SK-N-SH (cell line): Measurements from ENCODE around the gene HDAC4. TPM values are rescaled to one million over a fixed set of nuclear protein-coding genes. Genes with fewer than 3 reads are reported as not detected.

ENCODE experiments used
- CTCF ChIA-PET: fragments of 300-600, 350-600 bp; formaldehyde crosslinking; extraction: SDS; loops from one replicate; lab custom pipeline; 2021; lab: Yijun Ruan, JAX
- POLR2A ChIA-PET: fragments of 350-600 bp; sonication (Branson Sonifier 250); formaldehyde crosslinking; extraction: SDS; loops from one replicate; lab custom pipeline; 2020; ENCODE audit warnings: antibody characterized with exemption, inconsistent platforms; lab: Yijun Ruan, JAX
- DNase-seq: peaks from one replicate; pipeline ENCODE4 v3.0.0; 2012
- H2AFZ ChIP-seq: fragments of 200-600 bp; sonication (generic); 2 replicates; pipeline ENCODE4 v1.8.1; 2016; ENCODE audit warnings: antibody characterized with exemption, mild to moderate bottlenecking, low read depth
- H3F3A ChIP-seq: fragments of 200-600 bp; sonication (generic); replicated peaks from 2 replicates; pipeline ENCODE3; 2016; ENCODE audit warnings: antibody characterized with exemption, mild to moderate bottlenecking; ENCODE audit not compliant: insufficient read depth
- H3K27ac ChIP-seq, 2 experiments: fragments of 200-500 bp in 1 of 2; fragments of 200-600 bp in 1 of 2; sonication (Bioruptor generic) in 1 of 2; sonication (generic), shearing (Covaris generic) in 1 of 2; 2 replicates each; pipeline versions ENCODE4 v1.5.1 to v1.6.1; 2014 to 2016; ENCODE audit warnings: low read depth in 2 of 2, inconsistent platforms in 1 of 2, low read length in 1 of 2, mild to moderate bottlenecking in 1 of 2, mixed read lengths in 1 of 2
- H3K27me3 ChIP-seq: fragments of 200-600 bp; sonication (generic), shearing (Covaris generic); 2 replicates; pipeline ENCODE4 v1.6.1; 2016; ENCODE audit warnings: mixed run types; ENCODE audit not compliant: insufficient read depth
- H3K36me3 ChIP-seq, 2 experiments: fragments of 200-500 bp in 1 of 2; fragments of 200-600 bp in 1 of 2; sonication (Bioruptor generic) in 1 of 2; sonication (generic) in 1 of 2; replicated peaks in 1 of 2; 2 replicates each; pipeline versions ENCODE3 to v1.5.1; 2014 to 2016; ENCODE audit warnings: low read length in 1 of 2, mild to moderate bottlenecking in 1 of 2; ENCODE audit not compliant: insufficient read depth in 2 of 2, control insufficient read depth in 1 of 2
- H3K4me1 ChIP-seq, 2 experiments: fragments of 200-500 bp in 1 of 2; fragments of 200-600 bp in 1 of 2; sonication (Bioruptor generic) in 1 of 2; sonication (generic), shearing (Covaris generic) in 1 of 2; 2 replicates each; pipeline versions ENCODE4 v1.5.1 to v1.6.1; 2014 to 2016; ENCODE audit warnings: low read depth in 1 of 2, low read length in 1 of 2, mixed run types in 1 of 2; ENCODE audit not compliant: insufficient read depth in 2 of 2, control insufficient read depth in 1 of 2
- H3K4me2 ChIP-seq: fragments of 200-600 bp; sonication (generic), shearing (Covaris generic); 2 replicates; pipeline ENCODE4 v1.6.1; 2017; ENCODE audit warnings: mixed run types
- H3K4me3 ChIP-seq, 2 experiments: fragments of 200-500 bp in 1 of 2; fragments of 200-600 bp in 1 of 2; sonication (Bioruptor generic) in 1 of 2; sonication (generic), shearing (Covaris generic) in 1 of 2; 2 replicates each; pipeline versions ENCODE4 v1.5.1 to v1.8.1; 2014 to 2016; ENCODE audit warnings: low read depth in 2 of 2, inconsistent platforms in 1 of 2, low read length in 1 of 2, mild to moderate bottlenecking in 1 of 2, mixed read lengths in 1 of 2, moderate library complexity in 1 of 2
- H3K79me2 ChIP-seq: fragments of 200-600 bp; sonication (generic); 2 replicates; pipeline ENCODE4 v1.8.1; 2017; ENCODE audit warnings: mild to moderate bottlenecking; ENCODE audit not compliant: insufficient read depth
- H3K9ac ChIP-seq: fragments of 200-600 bp; sonication (generic); 2 replicates; pipeline ENCODE4 v1.6.1; 2017; ENCODE audit warnings: mixed run types
- H3K9me2 ChIP-seq: fragments of 200-600 bp; sonication (generic); 2 replicates; pipeline ENCODE4 v1.6.1; 2017; ENCODE audit warnings: mixed run types
- H3K9me3 ChIP-seq: fragments of 200-600 bp; sonication (generic); 2 replicates; pipeline ENCODE4 v1.6.1; 2017; ENCODE audit warnings: mixed run types, mild to moderate bottlenecking, moderate library complexity
- H4K20me1 ChIP-seq: fragments of 200-600 bp; sonication (generic); 2 replicates; pipeline ENCODE4 v1.6.1; 2017; ENCODE audit warnings: mild to moderate bottlenecking, mixed run types; ENCODE audit not compliant: insufficient read depth
- CHD2 ChIP-seq: fragments of 150-350 bp; IDR thresholded peaks from 2 replicates; pipeline ENCODE4 v1.6.1; 2018; ENCODE audit warnings: low read length; ENCODE audit not compliant: partially characterized antibody
- CTCF ChIP-seq: fragments of 200-600 bp; sonication (generic); IDR thresholded peaks from 2 replicates; pipeline ENCODE4 v1.6.1; 2017; ENCODE audit warnings: antibody characterized with exemption, mild to moderate bottlenecking, moderate library complexity
- EP300 ChIP-seq, 2 experiments: IDR thresholded peaks; 2 replicates each; pipeline versions ENCODE4 v1.4.0 to v1.6.1; 2012; ENCODE audit warnings: borderline replicate concordance in 1 of 2, low read depth in 1 of 2, low read length in 1 of 2
- EZH2phosphoT487 ChIP-seq: fragments of 200-600 bp; sonication (generic); IDR thresholded peaks from 2 replicates; pipeline ENCODE4 v1.6.1; 2017; ENCODE audit warnings: low read depth, mixed run types, mild to moderate bottlenecking, antibody characterized with exemption, moderate library complexity, borderline replicate concordance
- FOSL2 ChIP-seq: IDR thresholded peaks from 2 replicates; pipeline ENCODE4 v1.4.0; 2012; ENCODE audit warnings: low read depth, mild to moderate bottlenecking, moderate library complexity, borderline replicate concordance
- FOXJ3 ChIP-seq: sonication (generic); formaldehyde crosslinking; IDR thresholded peaks from 2 replicates; pipeline ENCODE4 v1.5.1; 2020; ENCODE audit warnings: mild to moderate bottlenecking, missing genetic modification reagents
- GABPA ChIP-seq: IDR thresholded peaks from 2 replicates; pipeline ENCODE4 v1.4.0; 2012; ENCODE audit warnings: low read depth, mild to moderate bottlenecking
- MAX ChIP-seq: IDR thresholded peaks from 2 replicates; pipeline ENCODE4 v1.4.0; 2012; ENCODE audit warnings: low read depth
- NRF1 ChIP-seq: IDR thresholded peaks from 2 replicates; pipeline ENCODE4 v1.6.1; 2012; ENCODE audit warnings: low read depth, mild to moderate bottlenecking, low read length
- PBX3 ChIP-seq: IDR thresholded peaks from 2 replicates; pipeline ENCODE4; 2012
- POLR2AphosphoS5 ChIP-seq: IDR thresholded peaks from 2 replicates; pipeline ENCODE4 v1.6.1; 2012; ENCODE audit warnings: low read depth, low read length
- REST ChIP-seq: IDR thresholded peaks from 2 replicates; pipeline ENCODE4 v1.6.1; 2012; ENCODE audit warnings: mild to moderate bottlenecking, low read depth, low read length, moderate library complexity
- TCF12 ChIP-seq: IDR thresholded peaks from 2 replicates; pipeline ENCODE4 v1.4.0; 2012
- USF1 ChIP-seq: IDR thresholded peaks from 2 replicates; pipeline ENCODE4 v1.4.0; 2012; ENCODE audit warnings: low read depth, borderline replicate concordance
- WGBS: methylation state at CpG from one replicate; pipeline ENCODE4 v1.1.6; 2017; ENCODE audit warnings: low lambda C conversion rate; 5-methylcytosine and 5-hydroxymethylcytosine counted together
- polyA plus RNA-seq, 3 experiments: library from polyadenylated mRNA; depleted of rRNA; stranded (reverse); fragments of >200 nt; gene quantifications; 2 replicates each; pipeline ENCODE4 v1.2.3, GENCODE V29; 2012

Gene HDAC4
- polyA plus RNA-seq, 1 of the 3 experiments (the other 2 are of a cell fraction): 5.5 TPM

- H3K9ac ChIP-seq: no peak overlapping the region
- WGBS: 100% methylated on average over 3 of the region's 3 CpGs
Measured at GRCh38 chr2:239206851-239207250, 194.0 kb downstream of the HDAC4 start.

More at GRCh38 chr2:239206851-239207250, 194.0 kb downstream of the HDAC4 start:
- Histone ChIP-seq H3K4me1 (peaks cover 0 to 13% of the 10 kb centered on the region in 2 experiments; a peak in 2 of 4 replicates), H3K27me3 (no peaks in the 10 kb centered on the region), H4K20me1 (no peaks in the 10 kb centered on the region), H3K4me2 (no peak overlapping the region), H3K36me3 (no peaks in the 10 kb centered on the region), H3F3A (no peaks in the 10 kb centered on the region), H3K79me2 (no peaks in the 10 kb centered on the region), H2AFZ (no peak overlapping the region), H3K9me2 (no peaks in the 10 kb centered on the region), H3K9me3 (no peaks in the 10 kb centered on the region), H3K4me3 (no peak overlapping the region), H3K27ac (no peak overlapping the region)
- TF ChIP-seq CHD2: no peak
- no peak for TF ChIP-seq USF1
- TF ChIP-seq GABPA: no peak
- TF ChIP-seq FOXJ3 (CRISPR knock-in tag): no peak
- no peak for TF ChIP-seq TCF12
- no peak for TF ChIP-seq MAX
- no peak for TF ChIP-seq POLR2AphosphoS5
- TF ChIP-seq NRF1: no peak
- no peak for TF ChIP-seq REST
- no peak for TF ChIP-seq FOSL2
- no peak for TF ChIP-seq EP300 (IDR thresholded peaks at IDR 0.05; ENCODE audit: borderline replicate concordance in 1 of 2, low read depth in 1 of 2, low read length in 1 of 2)
- TF ChIP-seq EZH2phosphoT487: no peak
- no peak for TF ChIP-seq CTCF
- TF ChIP-seq PBX3: no peak
- DNase-seq: no peak
- CTCF ChIA-PET: interaction anchor here (0.8 kb wide), 1 partner anchor 15 kb away, joined by 3 read pairs; no protein-coding TSS in a partner anchor
- POLR2A ChIA-PET: no interaction called here
